GM18907 (cell line): ENCODE measurements around the gene HK3.

Experiments
- ATAC-seq: cut with Tn5 transposase; IDR thresholded peaks from one replicate; pipeline ENCODE4 v1.9.1; 2021; ENCODE audit warnings: mild to moderate bottlenecking, moderate library complexity; ENCODE audit not compliant: unreplicated experiment

The HK3 gene

DNA sequence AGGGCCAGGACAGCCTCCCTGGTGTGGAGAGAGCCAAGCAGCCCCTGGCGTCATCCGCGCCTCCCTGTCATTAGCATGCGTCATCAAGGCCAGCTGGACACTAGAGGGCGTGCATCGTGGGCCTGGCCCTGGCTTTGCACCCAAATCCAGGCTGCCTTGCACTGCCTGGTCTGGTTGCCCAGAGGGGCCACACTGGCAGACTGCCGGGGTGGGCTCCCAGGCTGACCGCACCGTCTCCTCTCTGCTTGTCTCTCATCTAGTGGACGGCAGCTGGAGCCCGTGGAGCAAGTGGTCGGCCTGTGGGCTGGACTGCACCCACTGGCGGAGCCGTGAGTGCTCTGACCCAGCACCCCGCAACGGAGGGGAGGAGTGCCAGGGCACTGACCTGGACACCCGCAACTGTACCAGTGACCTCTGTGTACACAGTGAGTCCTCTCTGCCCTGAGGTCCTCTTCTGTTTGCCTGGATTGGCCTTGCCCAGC, 29.0 kb downstream of the HK3 start:
- no peak for ATAC-seq

DNA sequence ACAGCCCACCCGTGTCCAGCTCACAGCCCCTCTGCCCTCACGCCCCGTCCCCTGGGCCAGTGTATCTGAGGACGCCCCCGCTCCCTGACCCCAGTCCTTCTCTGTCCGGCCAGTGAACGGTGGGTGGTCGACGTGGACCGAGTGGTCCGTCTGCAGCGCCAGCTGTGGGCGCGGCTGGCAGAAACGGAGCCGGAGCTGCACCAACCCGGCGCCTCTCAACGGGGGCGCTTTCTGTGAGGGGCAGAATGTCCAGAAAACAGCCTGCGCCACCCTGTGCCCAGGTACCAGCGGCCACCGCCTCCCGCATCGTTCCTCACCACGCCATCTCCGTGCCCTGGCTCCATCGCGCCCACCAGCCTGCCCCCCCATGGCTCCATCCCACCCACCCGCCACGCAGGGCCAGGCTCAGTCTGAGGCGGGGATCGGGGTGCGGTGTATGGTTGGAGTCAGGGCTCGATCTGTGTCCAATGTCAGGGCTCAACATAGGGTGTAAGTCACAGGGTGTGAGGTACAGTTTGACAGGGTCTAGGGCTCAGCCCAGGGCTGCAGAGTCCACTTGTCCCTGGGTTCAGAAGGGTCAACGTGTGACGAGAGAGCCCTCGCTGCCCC, 29.5 kb downstream of the HK3 start:
- no peak for ATAC-seq

DNA sequence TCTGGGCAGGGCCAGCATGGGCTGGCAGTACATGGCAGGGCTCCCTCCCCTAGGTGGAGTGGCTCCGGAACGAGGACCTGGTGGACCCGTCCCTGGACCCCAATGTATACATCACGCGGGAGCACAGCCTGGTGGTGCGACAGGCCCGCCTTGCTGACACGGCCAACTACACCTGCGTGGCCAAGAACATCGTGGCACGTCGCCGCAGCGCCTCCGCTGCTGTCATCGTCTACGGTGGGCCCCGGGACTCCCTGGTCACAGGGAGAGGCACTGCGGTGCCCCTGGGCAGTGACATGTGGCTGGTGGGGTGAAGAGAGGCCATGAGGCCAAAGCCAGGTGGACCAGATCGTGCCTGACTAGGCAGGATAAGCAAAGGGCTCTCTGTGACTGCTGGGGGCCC, 30.4 kb downstream of the HK3 start:
- ATAC-seq, result no peak

GRCh38 chr5:176868126-176868525, 31.0 kb downstream of the HK3 start:
- no peak for ATAC-seq

DNA sequence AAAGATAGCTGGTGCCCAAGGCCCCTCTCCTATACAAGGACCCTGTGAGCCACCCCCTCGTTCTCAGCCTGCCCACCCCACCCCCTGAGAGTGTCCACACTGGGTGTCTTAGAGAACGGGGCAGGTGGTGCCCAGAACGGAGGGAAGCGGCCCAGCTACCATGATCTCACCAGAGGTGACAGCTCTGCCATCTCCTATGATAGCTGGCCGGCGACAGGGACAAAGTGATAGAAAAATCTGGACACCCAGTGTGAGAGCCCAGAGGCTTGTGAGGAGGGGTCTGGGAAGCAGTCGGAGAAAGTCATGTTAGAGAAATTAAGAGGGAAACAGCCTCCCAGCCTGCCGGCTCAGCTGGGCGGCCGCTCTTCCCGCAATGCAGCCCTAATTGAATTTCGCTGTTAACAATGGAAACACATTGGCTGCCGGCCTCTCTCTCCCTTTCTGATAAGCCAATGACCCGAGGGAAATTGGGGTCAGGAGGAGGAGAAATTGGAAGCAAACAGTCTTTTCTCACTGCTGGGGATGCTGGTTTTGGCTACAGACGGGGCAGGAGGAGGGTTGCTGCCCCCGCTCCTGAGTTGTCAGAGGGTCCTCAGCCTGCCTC, 32.3 kb downstream of the HK3 start:
- no peak for ATAC-seq

DNA sequence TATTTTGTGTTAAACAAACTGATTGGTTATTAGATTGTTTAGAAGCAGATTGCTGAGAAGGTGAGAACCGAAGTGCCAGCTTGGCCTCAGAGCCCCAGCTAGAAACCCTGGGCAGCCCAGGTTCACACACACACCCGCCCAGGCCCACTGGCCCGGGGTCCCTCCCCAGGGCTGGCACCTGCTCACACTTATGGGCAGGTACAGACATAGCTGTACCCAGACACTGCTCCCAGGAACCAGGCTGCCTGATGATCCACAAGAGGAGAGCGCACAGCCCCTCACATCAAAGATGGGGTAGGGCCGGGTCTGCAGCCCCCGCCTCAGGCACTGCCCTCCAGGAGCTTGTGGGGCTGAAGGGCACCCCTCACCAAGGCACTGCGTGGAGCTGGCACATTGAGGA, 33.2 kb downstream of the HK3 start:
- ATAC-seq, result no peak

DNA sequence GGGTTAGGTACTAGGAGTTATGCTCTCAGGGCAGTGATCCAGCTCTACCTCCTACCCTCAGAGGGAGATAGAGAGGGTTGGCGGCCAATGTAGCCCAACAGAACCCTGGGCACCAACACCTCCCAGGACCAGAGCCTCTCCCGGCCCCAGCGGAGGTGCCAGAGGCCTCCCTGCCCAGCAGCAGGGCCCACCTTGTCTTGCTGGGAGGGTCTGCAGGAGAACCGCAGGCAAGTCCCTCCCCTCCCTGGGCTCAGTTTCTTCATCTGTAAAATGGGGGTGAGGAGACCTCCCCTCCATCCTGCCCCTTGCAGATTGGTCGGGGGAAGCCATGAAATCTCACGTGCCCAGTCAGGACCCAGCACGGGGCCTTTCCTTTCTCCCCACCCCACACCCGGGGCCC, 34.4 kb downstream of the HK3 start:
- ATAC-seq, result no peak

DNA sequence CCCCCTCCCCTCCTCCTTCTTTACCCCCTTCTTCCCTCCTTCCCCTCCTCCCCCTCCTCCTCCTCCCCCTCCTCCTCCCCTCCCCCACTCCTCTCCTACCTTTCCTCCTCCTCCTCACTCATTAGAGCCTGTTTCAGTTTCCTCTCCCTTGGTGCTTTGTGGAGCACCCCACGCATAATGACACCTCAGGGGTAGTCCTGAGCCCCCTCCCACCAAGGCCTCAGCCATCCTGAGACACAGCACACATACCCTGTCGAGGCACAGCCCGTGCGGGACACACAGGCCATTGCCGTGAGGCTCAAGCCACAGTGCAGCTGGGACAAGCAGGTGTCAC, 35.4 kb downstream of the HK3 start:
- no peak for ATAC-seq

- ATAC-seq, result no peak
These were observed 35.9 kb downstream of the HK3 start for GRCh38 chr5:176863041-176863764.

DNA sequence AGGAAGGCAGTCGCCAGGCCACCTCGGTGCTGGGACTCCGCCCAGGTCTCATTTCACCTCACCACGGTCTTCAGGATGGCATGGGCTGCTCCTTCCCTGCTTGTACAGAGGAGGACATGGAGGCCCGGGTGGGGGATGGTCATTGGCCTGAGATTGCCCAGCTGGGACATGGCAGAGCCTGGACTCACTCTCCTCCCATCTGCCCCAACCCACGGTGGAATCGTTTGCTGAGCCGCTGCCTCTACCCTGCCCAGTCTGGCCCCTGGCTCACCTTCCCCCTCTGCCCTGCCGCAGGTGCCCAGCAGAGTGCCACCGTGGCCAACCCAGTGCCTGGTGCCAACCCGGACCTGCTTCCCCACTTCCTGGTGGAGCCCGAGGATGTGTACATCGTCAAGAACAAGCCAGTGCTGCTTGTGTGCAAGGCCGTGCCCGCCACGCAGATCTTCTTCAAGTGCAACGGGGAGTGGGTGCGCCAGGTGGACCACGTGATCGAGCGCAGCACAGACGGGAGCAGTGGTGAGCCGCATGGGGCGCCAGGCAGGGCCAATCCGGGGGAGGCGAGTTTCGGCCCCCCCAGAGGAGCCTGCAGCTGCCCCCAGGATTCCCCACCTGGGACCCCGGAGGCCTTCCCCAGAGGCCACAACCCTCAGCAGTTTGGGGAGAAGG, 36.7 kb downstream of the HK3 start:
- no peak for ATAC-seq

- no peak for ATAC-seq
These were observed 37.9 kb downstream of the HK3 start for GRCh38 chr5:176861276-176861675.

DNA sequence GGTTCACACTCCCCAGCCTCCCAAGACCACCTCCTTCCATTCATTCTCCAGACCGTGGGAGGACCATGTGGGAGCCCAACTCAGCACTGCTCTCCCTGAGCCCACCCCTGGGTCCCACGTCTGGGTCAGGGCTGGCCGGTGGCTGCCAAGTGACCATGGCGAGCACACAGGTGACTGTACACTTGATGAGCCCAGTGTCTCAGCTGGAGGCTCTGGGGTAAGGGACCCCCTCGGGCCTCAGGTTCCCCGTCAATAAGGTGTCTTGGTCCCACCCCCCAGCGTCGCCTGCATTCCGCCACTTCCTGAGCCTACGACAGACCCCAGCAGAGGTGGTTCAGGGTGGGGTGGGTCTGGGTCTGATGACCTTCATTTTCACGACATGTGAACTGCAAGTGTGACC, 38.8 kb downstream of the HK3 start:
- no peak for ATAC-seq

DNA sequence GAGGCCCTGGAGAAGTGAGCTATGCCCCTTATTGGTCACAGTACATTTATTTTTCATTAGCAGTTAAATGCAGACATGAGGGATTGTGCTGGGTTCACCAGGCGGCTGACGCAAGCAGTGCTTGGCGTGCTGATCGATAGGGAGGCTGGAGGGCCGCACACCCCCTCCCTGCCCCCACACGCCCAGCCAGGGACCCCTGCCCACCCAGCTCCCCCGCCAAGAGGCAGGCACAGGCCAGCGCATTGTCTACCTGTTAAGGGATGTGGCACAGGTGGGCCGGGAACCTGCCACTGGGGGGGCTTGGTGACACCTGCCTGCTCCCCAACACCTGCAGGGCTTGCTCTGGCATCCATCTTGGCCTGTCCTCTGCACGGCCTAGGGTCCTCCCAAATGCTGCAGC, 39.2 kb downstream of the HK3 start:
- no peak for ATAC-seq

DNA sequence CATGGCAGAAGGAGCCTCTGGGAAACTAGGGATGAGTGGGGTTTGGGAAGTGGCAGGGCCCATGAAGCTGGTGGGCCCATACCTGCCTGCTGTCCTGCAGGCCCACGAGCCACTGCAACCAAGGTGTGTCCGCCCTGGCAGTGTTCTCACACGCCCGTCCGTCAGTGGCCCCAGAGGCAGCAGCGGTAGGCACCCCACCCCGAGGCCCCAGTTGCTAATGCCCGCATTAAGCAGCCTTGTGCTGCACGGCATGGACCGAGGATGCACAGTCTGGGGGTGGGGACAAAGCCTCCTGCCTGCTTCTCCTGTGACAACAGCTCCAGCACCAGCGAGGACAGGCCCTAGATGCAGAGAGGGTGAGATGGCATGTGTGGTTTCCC, 41.3 kb downstream of the HK3 start:
- no peak for ATAC-seq

DNA sequence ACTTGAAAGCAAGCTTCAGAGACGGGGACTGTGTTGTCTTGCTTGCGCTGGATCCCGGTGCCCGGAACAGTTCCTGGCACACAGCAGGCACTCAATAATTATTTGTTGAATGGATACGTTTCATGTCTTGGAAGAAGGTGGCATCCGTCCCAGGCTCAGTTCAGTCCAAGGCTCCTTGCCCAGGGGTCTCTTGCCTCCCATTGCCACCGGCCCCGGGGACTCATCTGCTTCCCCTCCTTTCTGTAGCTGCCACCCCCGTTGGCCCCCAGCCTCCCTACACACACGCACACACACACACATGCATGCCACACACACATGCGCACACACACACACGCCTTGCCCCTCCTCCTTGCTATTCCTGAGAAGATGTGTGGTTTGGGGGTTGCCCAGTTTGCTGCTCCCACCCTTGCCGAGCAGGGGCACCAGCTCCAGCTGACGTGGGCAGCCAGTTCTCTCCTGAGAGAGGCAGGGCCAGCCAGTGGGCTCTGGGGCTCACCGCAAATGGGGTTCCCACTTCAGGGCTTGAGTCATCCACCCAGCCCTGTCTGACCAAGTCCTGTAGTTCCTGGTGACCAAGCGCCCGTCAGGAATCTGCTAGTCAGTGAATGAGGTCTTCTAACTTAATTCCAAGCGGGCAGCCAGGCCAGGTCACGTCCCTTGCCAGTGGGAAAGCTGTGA, 41.8 kb downstream of the HK3 start:
- no peak for ATAC-seq

GRCh38 chr5:176856746-176857145, 42.4 kb downstream of the HK3 start:
- ATAC-seq, result no peak

- no peak for ATAC-seq
These were observed 43.5 kb downstream of the HK3 start for GRCh38 chr5:176855598-176855997.

DNA sequence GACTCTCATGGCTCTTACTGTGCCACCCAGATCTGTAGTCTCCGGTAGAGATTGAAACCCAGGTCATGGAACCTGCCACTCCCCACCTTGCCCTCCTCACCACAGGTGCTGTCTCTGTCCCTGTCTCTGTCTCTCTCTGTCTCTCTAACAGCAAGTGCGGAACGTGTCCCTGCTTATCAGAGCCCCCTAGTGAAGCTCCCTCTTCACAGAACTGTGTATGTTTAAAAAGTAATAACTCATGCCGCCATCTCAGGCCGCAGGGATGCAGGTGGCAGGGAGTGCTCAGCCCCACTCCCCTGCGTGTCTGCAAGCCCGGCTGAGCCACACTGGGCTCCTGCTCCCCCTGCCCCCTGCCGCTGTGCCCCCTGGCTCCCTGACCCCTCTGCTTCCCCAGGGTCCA, 45.0 kb downstream of the HK3 start:
- ATAC-seq, result no peak

GRCh38 chr5:176853151-176853778, 45.9 kb downstream of the HK3 start:
- no peak for ATAC-seq

- no peak for ATAC-seq
These were observed 47.1 kb downstream of the HK3 start for GRCh38 chr5:176851871-176852658.
